Measurements from ENCODE around the gene SARDH. TPM values are rescaled to one million over a fixed set of nuclear protein-coding genes. Genes with fewer than 3 reads are reported as not detected.
A peak's percentile ranks its signal among the peaks of the same experiment; 100 is the strongest.

SARDH gene
- total and polyA plus RNA-seq, 7 donors, result 0.49 to 3.0 (median 1.9) TPM; not detected in 1

GRCh38 chr9:133706307-133707050, 31.7 kb downstream of the SARDH start:
- no peaks in the 10 kb centered on the region for H3K9me3 ChIP-seq
- no peak overlapping the region for H3K27ac ChIP-seq
- DNase-seq, result peak; percentile 36
- 66 to 69% methylated on average over 12 of the region's 12 CpGs for WGBS, 2 donors
- TF ChIP-seq CTCF (IDR thresholded peaks at IDR 0.05), result no peak
- no peak for TF ChIP-seq EP300 (IDR thresholded peaks at IDR 0.05)
- TF ChIP-seq POLR2AphosphoS5 (IDR thresholded peaks at IDR 0.05), result no peak
- TF ChIP-seq POLR2A (IDR thresholded peaks at IDR 0.05), result no peak
- H3K4me1 ChIP-seq, result peaks cover 0 to 15% (median 15%) of the 10 kb centered on the region in 4 donors
- intact Hi-C loops (cut with DNase I), result no loop called here
- no peaks in the 10 kb centered on the region for H3K36me3 ChIP-seq
- H3K27me3 ChIP-seq, result peaks cover 0 to 27% (median 9%) of the 10 kb centered on the region in 3 donors
- no peak overlapping the region for H3K4me3 ChIP-seq

- Histone ChIP-seq H3K9me3 (no peaks in the 10 kb centered on the region), H3K36me3 (no peaks in the 10 kb centered on the region), H3K27me3 (peaks cover 0 to 27% (median 9%) of the 10 kb centered on the region in 3 donors), H3K4me3 (no peak overlapping the region), H3K4me1 (peaks cover 0 to 15% (median 15%) of the 10 kb centered on the region in 4 donors), H3K27ac (no peak overlapping the region)
- peak; percentile 42 for DNase-seq
- 78 to 87% methylated on average over 10 of the region's 10 CpGs for WGBS, 2 donors
- intact Hi-C loops (cut with DNase I), result no loop called here
- TF ChIP-seq POLR2A (IDR thresholded peaks at IDR 0.05), result no peak
- no peak for TF ChIP-seq EP300 (IDR thresholded peaks at IDR 0.05)
- no peak for TF ChIP-seq CTCF (IDR thresholded peaks at IDR 0.05)
- no peak for TF ChIP-seq POLR2AphosphoS5 (IDR thresholded peaks at IDR 0.05)
These were observed 32.6 kb downstream of the SARDH start for GRCh38 chr9:133705576-133705975.

GRCh38 chr9:133704711-133705181, 33.4 kb downstream of the SARDH start:
- WGBS, 2 donors, result 82 to 91% methylated on average over 23 of the region's 23 CpGs
- intact Hi-C loops (cut with DNase I), result no loop called here
- Histone ChIP-seq H3K36me3 (no peaks in the 10 kb centered on the region), H3K27ac (no peak overlapping the region), H3K9me3 (no peaks in the 10 kb centered on the region), H3K4me3 (no peak overlapping the region), H3K4me1 (peaks cover 0 to 15% (median 15%) of the 10 kb centered on the region in 4 donors), H3K27me3 (peaks cover 0 to 27% (median 9%) of the 10 kb centered on the region in 3 donors)
- no peak for TF ChIP-seq EP300 (IDR thresholded peaks at IDR 0.05)
- no peak for TF ChIP-seq CTCF (IDR thresholded peaks at IDR 0.05)
- TF ChIP-seq POLR2AphosphoS5 (IDR thresholded peaks at IDR 0.05), result no peak
- TF ChIP-seq POLR2A (IDR thresholded peaks at IDR 0.05), result no peak
- DNase-seq, result peak; percentile 56

GRCh38 chr9:133703591-133704399, 34.4 kb downstream of the SARDH start:
- TF ChIP-seq POLR2A (IDR thresholded peaks at IDR 0.05) (no peak), CTCF (IDR thresholded peaks at IDR 0.05) (no peak), EP300 (IDR thresholded peaks at IDR 0.05) (no peak), POLR2AphosphoS5 (IDR thresholded peaks at IDR 0.05) (no peak)
- Histone ChIP-seq H3K4me3 (no peak overlapping the region), H3K27ac (no peak overlapping the region), H3K27me3 (peaks cover 0 to 27% (median 9%) of the 10 kb centered on the region in 3 donors), H3K36me3 (no peaks in the 10 kb centered on the region), H3K9me3 (no peaks in the 10 kb centered on the region), H3K4me1 (peaks cover 0 to 15% (median 15%) of the 10 kb centered on the region in 4 donors)
- WGBS, 2 donors, result 51 to 73% methylated on average over 21 of the region's 21 CpGs
- DNase-seq, result peak; percentile 56
- intact Hi-C loops (cut with DNase I), result no loop called here
